ENCODE measurements around the gene MAFG. TPM values are rescaled to one million over a fixed set of nuclear protein-coding genes. Genes with fewer than 3 reads are reported as not detected.

Gene MAFG
- total and polyA plus RNA-seq, 2 experiments from 2014 or later: 17.2 to 33.4 TPM

DNA sequence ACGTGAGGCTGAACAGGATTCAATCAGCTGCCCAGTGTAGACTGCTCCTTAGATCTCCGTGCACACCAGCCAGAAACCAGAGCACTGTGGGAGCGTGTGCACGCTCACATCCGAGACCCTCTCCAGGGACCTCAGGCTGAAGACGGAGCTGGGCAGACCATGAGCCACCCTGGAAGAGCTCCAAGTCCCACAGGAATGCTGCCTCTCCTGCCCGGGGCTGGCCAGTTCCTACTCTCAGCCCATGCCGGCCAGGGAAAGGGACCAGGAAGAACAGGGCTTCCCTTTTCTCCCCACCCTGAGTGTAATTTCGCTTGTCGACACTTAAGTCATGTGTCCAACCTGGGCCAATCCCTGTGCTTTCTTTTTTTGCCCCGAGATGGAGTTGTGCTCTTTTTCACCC, 43.0 kb downstream of the MAFG start:
- Mint-ChIP-seq H3K4me1 (no peaks in the 10 kb centered on the region; the same call in 2 of the 3 replicates), H3K9me3 (no peaks in the 10 kb centered on the region), H3K4me3 (no peak overlapping the region), H3K36me3 (ENCODE audit: low read depth) (peaks cover 88% of the 10 kb centered on the region), H3K27me3 (ENCODE audit: insufficient read depth, low read depth, poor library complexity) (peaks cover 22% of the 10 kb centered on the region), H3K27ac (no peak overlapping the region)
- no peaks in the 10 kb centered on the region for H3K27me3 ChIP-seq (ENCODE audit: insufficient read depth)
- peaks cover 11% of the 10 kb centered on the region for H3F3A ChIP-seq (replicated peaks; ENCODE audit: low read depth)
- peaks cover 18% of the 10 kb centered on the region for H4K20me1 ChIP-seq (replicated peaks; ENCODE audit: insufficient read depth)
- TF ChIP-seq EZH2 (IDR thresholded peaks at IDR 0.05; ENCODE audit: low read depth, unreplicated experiment) (no peak), EZH2phosphoT487 (IDR thresholded peaks at IDR 0.05; ENCODE audit: unreplicated experiment) (no peak), ZNF114 (CRISPR knock-in tag; IDR thresholded peaks at IDR 0.05) (no peak), CREB1 (CRISPR knock-in tag; IDR thresholded peaks at IDR 0.05; ENCODE audit: low read depth) (no peak), ETS1 (IDR thresholded peaks at IDR 0.05) (no peak), POLR2AphosphoS5 (IDR thresholded peaks at IDR 0.05; ENCODE audit: low read depth) (no peak), JUNB (IDR thresholded peaks at IDR 0.05; ENCODE audit: unreplicated experiment) (no peak), REST (IDR thresholded peaks at IDR 0.05; ENCODE audit: unreplicated experiment) (no peak), ZNF331 (CRISPR knock-in tag; IDR thresholded peaks at IDR 0.05; ENCODE audit: low read depth) (no peak), STAT1 (IDR thresholded peaks at IDR 0.05; ENCODE audit: unreplicated experiment) (no peak), NANOG (IDR thresholded peaks at IDR 0.05; ENCODE audit: borderline replicate concordance) (no peak)
- TF ChIP-seq, protein P1, sequence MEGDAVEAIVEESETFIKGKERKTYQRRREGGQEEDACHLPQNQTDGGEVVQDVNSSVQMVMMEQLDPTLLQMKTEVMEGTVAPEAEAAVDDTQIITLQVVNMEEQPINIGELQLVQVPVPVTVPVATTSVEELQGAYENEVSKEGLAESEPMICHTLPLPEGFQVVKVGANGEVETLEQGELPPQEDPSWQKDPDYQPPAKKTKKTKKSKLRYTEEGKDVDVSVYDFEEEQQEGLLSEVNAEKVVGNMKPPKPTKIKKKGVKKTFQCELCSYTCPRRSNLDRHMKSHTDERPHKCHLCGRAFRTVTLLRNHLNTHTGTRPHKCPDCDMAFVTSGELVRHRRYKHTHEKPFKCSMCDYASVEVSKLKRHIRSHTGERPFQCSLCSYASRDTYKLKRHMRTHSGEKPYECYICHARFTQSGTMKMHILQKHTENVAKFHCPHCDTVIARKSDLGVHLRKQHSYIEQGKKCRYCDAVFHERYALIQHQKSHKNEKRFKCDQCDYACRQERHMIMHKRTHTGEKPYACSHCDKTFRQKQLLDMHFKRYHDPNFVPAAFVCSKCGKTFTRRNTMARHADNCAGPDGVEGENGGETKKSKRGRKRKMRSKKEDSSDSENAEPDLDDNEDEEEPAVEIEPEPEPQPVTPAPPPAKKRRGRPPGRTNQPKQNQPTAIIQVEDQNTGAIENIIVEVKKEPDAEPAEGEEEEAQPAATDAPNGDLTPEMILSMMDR (conservative IDR thresholded peaks at IDR 0.05; ENCODE audit: low read depth in 2 of 2): no peak
- TF ChIP-seq, protein P2, sequence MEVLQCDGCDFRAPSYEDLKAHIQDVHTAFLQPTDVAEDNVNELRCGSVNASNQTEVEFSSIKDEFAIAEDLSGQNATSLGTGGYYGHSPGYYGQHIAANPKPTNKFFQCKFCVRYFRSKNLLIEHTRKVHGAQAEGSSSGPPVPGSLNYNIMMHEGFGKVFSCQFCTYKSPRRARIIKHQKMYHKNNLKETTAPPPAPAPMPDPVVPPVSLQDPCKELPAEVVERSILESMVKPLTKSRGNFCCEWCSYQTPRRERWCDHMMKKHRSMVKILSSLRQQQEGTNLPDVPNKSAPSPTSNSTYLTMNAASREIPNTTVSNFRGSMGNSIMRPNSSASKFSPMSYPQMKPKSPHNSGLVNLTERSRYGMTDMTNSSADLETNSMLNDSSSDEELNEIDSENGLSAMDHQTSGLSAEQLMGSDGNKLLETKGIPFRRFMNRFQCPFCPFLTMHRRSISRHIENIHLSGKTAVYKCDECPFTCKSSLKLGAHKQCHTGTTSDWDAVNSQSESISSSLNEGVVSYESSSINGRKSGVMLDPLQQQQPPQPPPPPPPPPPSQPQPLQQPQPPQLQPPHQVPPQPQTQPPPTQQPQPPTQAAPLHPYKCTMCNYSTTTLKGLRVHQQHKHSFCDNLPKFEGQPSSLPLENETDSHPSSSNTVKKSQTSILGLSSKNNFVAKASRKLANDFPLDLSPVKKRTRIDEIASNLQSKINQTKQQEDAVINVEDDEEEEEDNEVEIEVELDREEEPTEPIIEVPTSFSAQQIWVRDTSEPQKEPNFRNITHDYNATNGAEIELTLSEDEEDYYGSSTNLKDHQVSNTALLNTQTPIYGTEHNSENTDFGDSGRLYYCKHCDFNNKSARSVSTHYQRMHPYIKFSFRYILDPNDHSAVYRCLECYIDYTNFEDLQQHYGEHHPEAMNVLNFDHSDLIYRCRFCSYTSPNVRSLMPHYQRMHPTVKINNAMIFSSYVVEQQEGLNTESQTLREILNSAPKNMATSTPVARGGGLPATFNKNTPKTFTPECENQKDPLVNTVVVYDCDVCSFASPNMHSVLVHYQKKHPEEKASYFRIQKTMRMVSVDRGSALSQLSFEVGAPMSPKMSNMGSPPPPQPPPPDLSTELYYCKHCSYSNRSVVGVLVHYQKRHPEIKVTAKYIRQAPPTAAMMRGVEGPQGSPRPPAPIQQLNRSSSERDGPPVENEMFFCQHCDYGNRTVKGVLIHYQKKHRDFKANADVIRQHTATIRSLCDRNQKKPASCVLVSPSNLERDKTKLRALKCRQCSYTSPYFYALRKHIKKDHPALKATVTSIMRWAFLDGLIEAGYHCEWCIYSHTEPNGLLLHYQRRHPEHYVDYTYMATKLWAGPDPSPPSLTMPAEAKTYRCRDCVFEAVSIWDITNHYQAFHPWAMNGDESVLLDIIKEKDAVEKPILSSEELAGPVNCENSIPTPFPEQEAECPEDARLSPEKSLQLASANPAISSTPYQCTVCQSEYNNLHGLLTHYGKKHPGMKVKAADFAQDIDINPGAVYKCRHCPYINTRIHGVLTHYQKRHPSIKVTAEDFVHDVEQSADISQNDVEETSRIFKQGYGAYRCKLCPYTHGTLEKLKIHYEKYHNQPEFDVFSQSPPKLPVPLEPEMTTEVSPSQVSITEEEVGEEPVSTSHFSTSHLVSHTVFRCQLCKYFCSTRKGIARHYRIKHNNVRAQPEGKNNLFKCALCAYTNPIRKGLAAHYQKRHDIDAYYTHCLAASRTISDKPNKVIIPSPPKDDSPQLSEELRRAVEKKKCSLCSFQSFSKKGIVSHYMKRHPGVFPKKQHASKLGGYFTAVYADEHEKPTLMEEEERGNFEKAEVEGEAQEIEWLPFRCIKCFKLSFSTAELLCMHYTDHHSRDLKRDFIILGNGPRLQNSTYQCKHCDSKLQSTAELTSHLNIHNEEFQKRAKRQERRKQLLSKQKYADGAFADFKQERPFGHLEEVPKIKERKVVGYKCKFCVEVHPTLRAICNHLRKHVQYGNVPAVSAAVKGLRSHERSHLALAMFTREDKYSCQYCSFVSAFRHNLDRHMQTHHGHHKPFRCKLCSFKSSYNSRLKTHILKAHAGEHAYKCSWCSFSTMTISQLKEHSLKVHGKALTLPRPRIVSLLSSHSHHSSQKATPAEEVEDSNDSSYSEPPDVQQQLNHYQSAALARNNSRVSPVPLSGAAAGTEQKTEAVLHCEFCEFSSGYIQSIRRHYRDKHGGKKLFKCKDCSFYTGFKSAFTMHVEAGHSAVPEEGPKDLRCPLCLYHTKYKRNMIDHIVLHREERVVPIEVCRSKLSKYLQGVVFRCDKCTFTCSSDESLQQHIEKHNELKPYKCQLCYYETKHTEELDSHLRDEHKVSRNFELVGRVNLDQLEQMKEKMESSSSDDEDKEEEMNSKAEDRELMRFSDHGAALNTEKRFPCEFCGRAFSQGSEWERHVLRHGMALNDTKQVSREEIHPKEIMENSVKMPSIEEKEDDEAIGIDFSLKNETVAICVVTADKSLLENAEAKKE (CRISPR knock-in tag; IDR thresholded peaks at IDR 0.05): no peak
- H3K27ac ChIP-seq (ENCODE audit: low read depth): no peak overlapping the region
- no peak overlapping the region for H3K4me3 ChIP-seq
- ATAC-seq (0 out of 3 replicates have a peak, but pooled peaks have one; percentile 13), DNase-seq (ENCODE audit: low spot score) (no peak)
- no peaks in the 10 kb centered on the region for H3K9me2 ChIP-seq (ENCODE audit: insufficient read depth)
- H3K36me3 ChIP-seq (ENCODE audit: insufficient read depth): peaks cover 27% of the 10 kb centered on the region
- no peak overlapping the region for H2AFZ ChIP-seq
- H3K4me1 ChIP-seq (ENCODE audit: insufficient read depth): no peaks in the 10 kb centered on the region
- peaks cover 25% of the 10 kb centered on the region for H3K79me2 ChIP-seq (replicated peaks; ENCODE audit: insufficient read depth)
- no peak overlapping the region for H3K4me2 ChIP-seq
